Erythroblast (primary cell): ENCODE measurements around the gene CECR2.

Experiments
- DNase-seq, 2 experiments: peaks; one replicate each; lab custom pipeline; 2025; lab: John Stamatoyannopoulos, UW
- GATA1 ChIP-seq: IDR thresholded peaks from 2 replicates; pipeline ENCODE4 v1.6.1; 2011; ENCODE audit warnings: low read depth, mild to moderate bottlenecking, control low read depth, low read length, moderate library complexity
- POLR2A ChIP-seq: IDR thresholded peaks from 2 replicates; pipeline ENCODE4 v1.6.1; 2011; ENCODE audit warnings: mild to moderate bottlenecking, low read length

The CECR2 gene

DNA sequence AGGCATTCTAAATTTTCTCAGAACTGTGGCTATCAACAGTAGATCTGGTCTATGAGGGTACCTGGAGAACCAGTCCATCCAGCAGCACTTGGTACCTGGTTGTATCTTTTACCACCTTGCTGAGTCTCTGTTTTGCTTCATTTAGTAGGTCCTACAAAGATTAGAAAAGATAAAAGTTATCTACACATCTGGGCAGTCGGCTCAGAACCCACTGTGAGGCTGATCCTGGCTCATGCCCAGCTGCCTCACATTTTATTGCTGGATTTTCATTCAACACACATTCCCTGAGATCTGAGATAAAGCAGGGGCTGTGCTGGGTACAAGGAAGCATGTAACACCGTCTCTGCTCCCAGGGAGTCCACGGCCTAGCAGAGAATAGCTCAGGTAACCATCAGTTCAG lies 231.8 kb downstream of the CECR2 start:
- TF ChIP-seq POLR2A (no peak), GATA1 (no peak)
- DNase-seq = no peak

DNA sequence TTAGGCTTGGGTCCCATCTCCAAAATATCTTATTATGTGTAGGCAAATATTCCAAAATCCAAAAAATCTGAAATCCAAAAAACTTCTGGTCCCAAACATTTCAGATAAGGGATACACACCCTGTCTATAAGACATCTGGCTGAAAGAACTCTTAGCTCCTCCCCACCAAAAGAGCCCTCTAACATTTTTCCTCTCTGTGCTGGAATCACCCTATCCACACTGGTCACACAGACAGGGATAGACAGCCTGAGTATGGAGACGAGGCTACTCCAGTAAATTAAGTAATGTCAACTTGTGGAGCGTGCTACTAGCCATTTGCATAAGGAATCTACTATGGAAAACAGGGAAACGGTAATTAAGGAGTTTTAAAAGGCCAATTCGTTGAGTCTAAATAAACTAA lies 234.4 kb downstream of the CECR2 start:
- no peak for DNase-seq
- TF ChIP-seq POLR2A = no peak
- no peak for TF ChIP-seq GATA1

DNA sequence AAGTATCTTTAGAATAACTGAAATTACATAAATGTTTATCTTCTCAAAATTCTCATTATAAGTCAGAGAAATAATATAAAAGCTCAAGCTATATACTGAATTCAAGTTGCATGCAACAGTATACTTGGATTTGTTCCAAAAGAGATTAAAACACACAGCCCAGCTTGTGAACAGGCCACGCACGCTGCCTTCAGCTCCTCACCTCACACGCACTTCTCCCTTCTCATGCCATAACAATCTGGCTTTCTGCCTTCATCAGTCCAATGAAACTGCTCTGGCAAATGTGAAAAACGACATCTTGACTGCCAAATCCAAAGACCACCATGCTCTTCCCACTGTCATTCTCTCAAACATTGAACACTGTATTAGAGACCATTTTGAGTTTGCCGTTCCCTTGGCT lies 237.2 kb downstream of the CECR2 start:
- DNase-seq = peak; percentile 17 to 22

More for the DNA sequence above, 237.2 kb downstream of the CECR2 start:
- no peak for TF ChIP-seq GATA1
- no peak for TF ChIP-seq POLR2A
